ENCODE results near the gene NLRP1. TPM values are rescaled to one million over a fixed set of nuclear protein-coding genes. Genes with fewer than 3 reads are reported as not detected.
A peak's percentile ranks its signal among the peaks of the same experiment; 100 is the strongest.

The NLRP1 gene
- total RNA-seq, 2 donors from 2014 or later = 18.1 to 19.6 TPM

GRCh38 chr17:5561736-5562571 is 22.4 kb downstream of the NLRP1 start:
- no peak for DNase-seq (ENCODE audit: low spot score)
- intact Hi-C loops (cut with DNase I) = loop anchor here in 1 of 2 donors (2.0 kb wide), 1 partner anchor 53 kb away; no protein-coding TSS in a partner anchor

DNA sequence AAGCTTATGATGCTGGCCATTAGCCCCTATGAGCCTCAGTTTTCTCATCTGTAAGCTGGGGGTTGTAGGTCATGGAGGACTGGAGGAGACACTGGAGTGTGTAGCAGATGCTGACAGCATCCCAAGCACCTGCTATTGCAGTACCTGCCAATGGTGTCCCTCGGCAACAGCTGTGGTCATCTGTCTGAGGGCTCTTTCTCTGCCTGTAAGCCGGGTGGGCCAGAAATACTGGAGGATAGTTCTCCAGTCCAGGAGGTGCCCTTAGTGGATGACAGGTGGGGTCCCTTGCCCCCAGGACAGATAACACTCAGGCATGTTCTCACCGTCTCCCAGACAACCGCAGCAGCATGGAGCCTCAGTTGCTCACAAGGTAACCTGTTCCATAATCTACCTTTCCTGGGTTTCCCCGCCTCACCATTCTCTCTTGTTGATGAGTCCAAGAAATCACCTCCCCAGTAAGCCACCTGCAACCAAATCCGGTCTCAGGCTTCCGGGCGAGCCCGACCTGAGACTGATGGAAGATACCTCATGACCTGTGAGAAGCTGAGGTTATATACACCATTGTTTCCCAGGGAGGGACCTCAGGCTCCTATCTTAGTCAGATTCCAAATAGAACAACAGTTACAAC is 23.8 kb downstream of the NLRP1 start:
- intact Hi-C loops (cut with DNase I) = loop anchor here in 1 of 2 donors (2.0 kb wide), 1 partner anchor 54 kb away; no protein-coding TSS in a partner anchor
- DNase-seq (ENCODE audit: low spot score) = no peak

DNA sequence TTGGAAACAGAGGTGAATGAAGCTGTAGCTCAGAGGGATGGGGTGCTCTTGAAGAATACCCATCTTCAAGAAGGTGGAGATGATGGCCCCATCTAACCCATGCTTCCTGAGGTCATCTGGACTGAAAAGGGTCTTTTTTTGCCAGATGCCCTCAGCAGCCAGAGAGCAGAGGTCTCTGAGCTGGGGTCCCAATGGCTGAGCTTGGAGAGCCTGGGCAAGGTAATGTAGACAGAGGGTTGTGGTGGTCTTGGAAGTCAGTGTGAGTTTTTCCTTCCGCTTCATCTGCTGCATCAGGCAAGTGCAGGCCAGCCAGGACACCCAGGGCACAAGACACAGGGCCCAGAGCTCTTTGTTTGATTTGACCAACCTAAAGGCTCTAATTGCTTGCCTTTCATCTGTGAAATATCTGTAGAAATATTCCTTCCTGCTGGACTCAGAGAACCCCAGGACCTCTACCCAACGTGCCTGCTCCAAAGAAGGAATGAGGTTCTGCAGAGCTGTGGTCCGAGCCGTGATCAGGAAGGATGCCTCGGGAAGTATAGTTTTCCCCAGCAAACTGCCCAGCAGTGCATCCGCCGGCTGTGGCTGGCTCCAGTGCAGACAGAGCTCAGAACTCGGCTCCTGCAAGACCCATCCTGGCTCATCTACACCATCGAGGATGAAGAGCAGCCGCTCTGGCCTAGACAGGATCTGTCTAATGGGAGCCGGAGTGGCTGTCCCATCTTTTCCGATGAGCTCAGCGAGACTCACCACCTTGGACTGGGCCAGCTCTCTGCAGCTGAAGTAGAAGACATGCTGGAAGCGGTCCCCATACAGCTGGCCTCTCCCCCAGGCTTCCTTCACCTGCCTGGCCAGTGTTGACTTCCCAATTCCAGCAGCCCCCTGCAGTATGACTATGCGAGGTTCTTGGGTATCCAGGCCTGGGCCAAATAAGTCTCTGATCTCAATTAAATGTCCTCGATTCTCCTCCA is 25.2 kb downstream of the NLRP1 start:
- intact Hi-C loops (cut with DNase I) = no loop called here
- no peak for DNase-seq (ENCODE audit: low spot score)

DNA sequence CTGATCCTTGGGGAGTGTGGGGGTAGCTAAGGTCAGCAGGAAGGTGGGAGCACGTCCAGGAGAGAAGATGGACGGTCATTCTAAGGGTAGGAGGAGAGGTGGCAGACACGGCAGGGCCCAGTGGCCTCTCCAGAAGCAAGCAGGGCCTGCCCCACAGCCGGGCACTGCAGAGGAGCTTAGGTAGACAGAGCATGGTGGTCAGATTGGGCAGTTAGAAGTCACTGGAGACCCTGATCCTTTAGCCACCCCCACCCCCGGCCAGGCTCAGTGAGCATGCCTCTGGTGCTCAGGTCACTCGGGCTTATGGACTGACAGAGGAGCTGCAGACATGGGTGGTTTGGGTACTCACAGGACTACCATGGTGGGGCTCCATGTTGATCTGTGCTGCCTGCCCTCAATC is 26.3 kb downstream of the NLRP1 start:
- intact Hi-C loops (cut with DNase I) = no loop called here
- DNase-seq (ENCODE audit: low spot score) = no peak

DNA sequence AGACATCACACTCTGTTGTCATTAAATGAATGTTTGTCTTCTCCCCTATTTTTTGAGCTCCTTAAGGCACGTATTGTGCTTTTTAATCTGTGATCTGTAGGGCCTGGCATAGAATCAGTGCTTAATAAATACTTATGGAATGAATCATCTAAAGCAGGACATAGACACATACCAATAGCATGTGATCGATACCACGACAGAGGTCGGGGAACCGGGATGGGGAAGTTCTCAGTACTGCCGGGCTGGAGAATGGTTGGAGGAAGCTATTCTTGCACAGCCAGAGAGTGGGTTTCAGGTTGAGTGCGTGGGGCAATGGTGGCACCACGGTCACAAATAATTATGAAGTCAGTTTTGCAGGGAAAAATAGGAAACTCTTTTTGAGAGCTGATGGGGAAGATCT is 26.8 kb downstream of the NLRP1 start:
- intact Hi-C loops (cut with DNase I) = no loop called here
- DNase-seq (ENCODE audit: low spot score) = no peak

- intact Hi-C loops (cut with DNase I) = no loop called here
- no peak for DNase-seq (ENCODE audit: low spot score)
Measured at GRCh38 chr17:5555254-5555653, 29.1 kb downstream of the NLRP1 start.

DNA sequence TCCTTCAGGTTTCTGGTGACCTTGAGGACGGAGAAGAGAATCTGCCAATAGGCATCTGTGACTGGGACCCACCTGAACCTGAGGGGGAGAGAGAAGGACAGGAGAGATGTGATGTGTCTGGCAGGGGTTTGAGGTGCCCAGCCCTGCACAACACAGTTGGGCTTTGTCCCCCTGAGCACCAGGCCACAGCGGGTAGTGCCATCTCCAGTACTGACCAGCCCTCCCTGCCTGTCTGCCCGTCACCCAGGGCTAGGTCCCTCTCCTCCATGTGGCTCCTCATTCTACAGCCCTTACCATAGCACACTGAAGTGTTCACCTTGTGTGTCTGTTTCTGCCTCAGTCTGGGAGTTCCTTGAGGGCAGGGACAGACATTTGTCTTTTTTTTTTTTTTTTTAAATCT is 30.8 kb downstream of the NLRP1 start:
- intact Hi-C loops (cut with DNase I) = no loop called here
- no peak for DNase-seq (ENCODE audit: low spot score)

GRCh38 chr17:5552841-5553240 is 31.5 kb downstream of the NLRP1 start:
- intact Hi-C loops (cut with DNase I) = no loop called here
- DNase-seq (ENCODE audit: low spot score) = no peak

- no peak for DNase-seq (ENCODE audit: low spot score)
- intact Hi-C loops (cut with DNase I) = no loop called here
Measured at GRCh38 chr17:5545051-5545987, 39.0 kb downstream of the NLRP1 start.

DNA sequence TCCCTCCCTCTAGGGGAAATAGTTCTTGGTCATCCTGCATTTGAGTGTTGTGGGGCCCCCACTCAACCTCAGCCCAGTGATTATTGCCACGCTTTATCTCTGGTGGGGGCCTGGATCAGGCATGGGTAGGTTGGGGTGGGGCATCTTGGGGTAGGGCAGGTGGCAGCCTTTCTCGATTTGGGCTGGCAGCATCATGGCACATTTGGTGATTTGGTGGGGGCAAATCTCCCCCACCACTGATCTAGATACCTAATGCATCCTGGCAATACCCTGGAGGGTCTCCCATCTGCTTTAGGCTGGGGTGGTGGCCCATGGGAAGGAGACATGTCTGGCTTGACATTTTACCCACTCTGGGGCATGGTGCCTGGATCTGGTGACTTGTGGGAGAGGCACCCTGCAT is 40.2 kb downstream of the NLRP1 start:
- intact Hi-C loops (cut with DNase I) = no loop called here
- DNase-seq (ENCODE audit: low spot score) = no peak

- no peak for DNase-seq (ENCODE audit: low spot score)
Measured at GRCh38 chr17:5541610-5542202, 42.6 kb downstream of the NLRP1 start.

GRCh38 chr17:5540321-5540720 is 44.0 kb downstream of the NLRP1 start:
- no peak for DNase-seq (ENCODE audit: low spot score)
- intact Hi-C loops (cut with DNase I) = no loop called here

More at GRCh38 chr17:5541610-5542202, 42.6 kb downstream of the NLRP1 start:
- intact Hi-C loops (cut with DNase I) = no loop called here

GRCh38 chr17:5539286-5539685 is 45.0 kb downstream of the NLRP1 start:
- intact Hi-C loops (cut with DNase I) = loop anchor here in 1 of 2 donors (10.0 kb wide), 1 partner anchor 356 kb away; no protein-coding TSS in a partner anchor
- DNase-seq (ENCODE audit: low spot score) = no peak

DNA sequence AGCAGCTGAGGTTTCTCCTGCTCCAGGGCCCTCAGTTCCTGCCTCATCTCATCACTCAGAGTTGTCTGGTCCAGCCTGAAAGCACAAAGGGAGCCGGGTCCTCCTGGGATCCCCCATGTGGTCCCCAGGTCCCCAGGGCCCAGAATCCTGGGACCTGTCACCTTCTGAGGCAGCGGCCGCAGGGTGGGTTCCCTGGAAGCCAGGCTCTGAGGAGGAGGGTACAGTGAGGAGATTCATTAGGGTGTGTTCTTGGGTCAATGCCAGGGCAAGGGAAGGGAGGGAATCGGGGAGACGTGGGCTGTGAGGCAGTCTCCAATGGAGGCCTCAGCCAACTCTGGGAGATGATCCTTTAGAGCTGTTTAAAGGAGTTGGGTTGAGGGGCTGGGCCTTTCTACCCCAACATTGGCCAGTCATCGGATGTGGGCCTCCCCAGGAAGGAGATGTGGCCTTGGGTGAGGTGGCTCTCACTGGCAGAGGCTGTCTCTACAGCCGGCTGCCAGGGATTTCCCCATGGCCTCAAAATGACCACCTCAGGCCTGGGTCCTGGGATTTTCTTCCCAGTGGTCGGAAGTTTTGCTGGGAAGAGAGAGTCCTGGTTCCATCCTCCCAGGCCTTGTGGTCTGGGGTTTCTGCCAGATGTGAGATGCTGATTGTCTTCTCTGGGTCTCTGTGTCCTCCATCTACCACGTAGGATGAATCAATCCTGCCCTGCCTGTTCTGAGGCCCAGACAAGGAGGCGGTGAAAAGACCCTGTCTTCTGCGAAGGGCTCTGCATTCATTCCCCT is 47.3 kb downstream of the NLRP1 start:
- DNase-seq (ENCODE audit: low spot score) = peak; percentile 70
- intact Hi-C loops (cut with DNase I) = loop anchor here in 1 of 2 donors (10.0 kb wide), 1 partner anchor 358 kb away; no protein-coding TSS in a partner anchor

GRCh38 chr17:5535436-5535835 is 48.9 kb downstream of the NLRP1 start:
- no peak for DNase-seq (ENCODE audit: low spot score)
- intact Hi-C loops (cut with DNase I) = loop anchor here in 1 of 2 donors (10.0 kb wide), 1 partner anchor 359 kb away; no protein-coding TSS in a partner anchor

DNA sequence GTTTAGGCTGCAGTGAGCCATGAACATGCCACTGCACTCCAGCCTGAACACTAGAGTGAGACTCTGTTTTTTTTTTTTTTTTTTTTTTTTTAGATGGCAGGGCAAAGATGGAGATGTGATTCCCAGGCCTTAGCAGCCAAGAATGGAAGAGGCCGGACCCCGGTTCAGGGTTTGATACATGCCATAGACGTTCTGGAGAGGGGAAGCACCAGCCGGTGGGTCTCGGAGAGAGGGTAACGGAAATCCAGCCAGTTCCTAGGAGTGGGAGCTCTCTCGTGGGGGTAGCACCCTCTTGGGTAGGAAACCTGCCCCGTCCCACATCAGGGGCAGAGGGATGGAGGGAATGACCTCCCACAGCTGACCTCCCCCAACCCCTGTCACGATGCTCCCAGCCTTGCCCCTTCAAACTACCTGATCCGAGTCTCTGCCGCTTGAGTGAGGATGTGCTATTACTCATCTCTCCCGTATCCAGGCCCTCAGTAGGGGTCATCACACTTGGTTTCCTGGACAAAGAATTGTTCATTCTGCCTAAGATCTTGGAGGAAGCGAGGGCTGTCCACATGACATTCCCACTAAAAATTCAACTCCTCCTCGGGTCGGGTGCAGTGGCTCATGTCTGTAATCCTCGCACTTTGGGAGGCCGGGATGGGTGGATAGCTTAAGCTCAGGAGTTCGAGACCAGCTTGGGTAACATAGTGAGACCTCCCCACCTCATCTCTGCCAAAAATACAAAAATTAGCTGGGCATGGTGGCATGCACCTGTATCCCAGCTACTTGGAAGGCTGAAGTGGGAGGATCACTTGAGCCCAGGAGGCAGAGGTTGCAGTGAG is 50.6 kb downstream of the NLRP1 start:
- intact Hi-C loops (cut with DNase I) = loop anchor here in 1 of 2 donors (10.0 kb wide), 1 partner anchor 361 kb away; no protein-coding TSS in a partner anchor
- DNase-seq (ENCODE audit: low spot score) = peak; percentile 66

All from posterior vena cava (tissue), 2 donors.